GM10248 (cell line): ENCODE results near the gene TGIF2.

Source experiments
- CTCF ChIA-PET: fragments of 300-600 bp; sonication (Branson Sonifier 250); formaldehyde crosslinking; extraction: SDS; loops from one replicate; lab custom pipeline; 2021; ENCODE audit warnings: antibody characterized with exemption; lab: Yijun Ruan, JAX
- POLR2A ChIA-PET: fragments of 350-650 bp; sonication (Branson Sonifier 250); formaldehyde crosslinking; extraction: SDS; loops from one replicate; lab custom pipeline; 2020; ENCODE audit warnings: antibody characterized with exemption; lab: Yijun Ruan, JAX
- DNase-seq: peaks from one replicate; pipeline ENCODE4 v3.0.0; 2012; ENCODE audit errors: extremely low spot score
- CTCF ChIP-seq: IDR thresholded peaks from 2 replicates; pipeline ENCODE4 v1.5.1; 2012; ENCODE audit warnings: mild to moderate bottlenecking, low read depth; ENCODE audit errors: extremely low read depth, missing control alignments, control extremely low read depth

TGIF2 gene

GRCh38 chr20:36624944-36625324 lies 51.5 kb downstream of the TGIF2 start:
- ChIA-PET POLR2A (interaction anchor here (0.6 to 0.7 kb wide), 2 partner anchors 21 to 51 kb away, joined by 3 to 7 read pairs; partner anchors contain the start of gene TGIF2), CTCF (interaction anchor here (1.0 to 2.5 kb wide), 4 partner anchors 11 to 296 kb away, joined by 3 to 15 read pairs (median 4); no protein-coding TSS in a partner anchor)
- no peak for DNase-seq
- no peak for TF ChIP-seq CTCF

GRCh38 chr20:36628076-36628475 lies 54.7 kb downstream of the TGIF2 start:
- DNase-seq, result no peak
- ChIA-PET CTCF (interaction anchor here (1.0 to 1.3 kb wide), 2 partner anchors 15 to 38 kb away, joined by 3 read pairs; no protein-coding TSS in a partner anchor), POLR2A (no interaction called here)
- TF ChIP-seq CTCF, result no peak

GRCh38 chr20:36629719-36630681 lies 56.6 kb downstream of the TGIF2 start:
- peak; percentile 57 for DNase-seq
- TF ChIP-seq CTCF, result no peak
- ChIA-PET POLR2A (interaction anchor here (0.8 kb wide), 1 partner anchor 17 kb away, joined by 3 read pairs; no protein-coding TSS in a partner anchor), CTCF (interaction anchor here (0.8 to 2.2 kb wide), 3 partner anchors 17 to 185 kb away, joined by 3 to 6 read pairs (median 3); no protein-coding TSS in a partner anchor)

- no peak for TF ChIP-seq CTCF
- no peak for DNase-seq
- POLR2A ChIA-PET, result no interaction called here
- CTCF ChIA-PET, result interaction anchor here (1.6 kb wide), 1 partner anchor 27 kb away, joined by 3 read pairs; no protein-coding TSS in a partner anchor
These were observed 58.2 kb downstream of the TGIF2 start for GRCh38 chr20:36631646-36632045.

GRCh38 chr20:36632147-36632486 lies 58.7 kb downstream of the TGIF2 start:
- ChIA-PET CTCF (interaction anchor here (1.0 to 1.6 kb wide), 4 partner anchors 8 to 39 kb away, joined by 3 to 4 read pairs (median 4); no protein-coding TSS in a partner anchor), POLR2A (no interaction called here)
- no peak for DNase-seq
- no peak for TF ChIP-seq CTCF

- ChIA-PET POLR2A (no interaction called here), CTCF (interaction anchor here (1.0 to 1.6 kb wide), 5 partner anchors 9 to 81 kb away, joined by 3 to 4 read pairs (median 3); no protein-coding TSS in a partner anchor)
- TF ChIP-seq CTCF, result no peak
- DNase-seq, result no peak
These were observed 59.3 kb downstream of the TGIF2 start for GRCh38 chr20:36632487-36633284.
